Vagina (tissue), 2 donors: Measurements from ENCODE around the gene TYMS. TPM values are rescaled to one million over a fixed set of nuclear protein-coding genes. Genes with fewer than 3 reads are reported as not detected.
A peak's percentile ranks its signal among the peaks of the same experiment; 100 is the strongest.

ENCODE experiments used
- DNase-seq, 2 donors: peaks; one replicate each; pipeline ENCODE4 v3.0.0-alpha.2; 2017; ENCODE audit errors: extremely low spot score in 2 of 2
- H3K27ac ChIP-seq: fragments of 200-600 bp; sonication (generic); one replicate; pipeline ENCODE4 v1.5.1; 2019
- H3K27me3 ChIP-seq: fragments of 200-600 bp; sonication (generic); one replicate; pipeline ENCODE4 v1.5.1; 2019
- H3K36me3 ChIP-seq, 2 donors: fragments of 200-600 bp; sonication (generic); one replicate each; pipeline ENCODE4 v1.5.1; 2017 to 2019
- H3K4me1 ChIP-seq: fragments of 200-600 bp; sonication (generic); one replicate; pipeline ENCODE4 v1.5.1; 2019
- H3K4me3 ChIP-seq, 2 donors: fragments of 200-600 bp; sonication (generic); 1 replicate in 1 of 2; 2 replicates in 1 of 2; pipeline ENCODE4 v1.5.1; 2016 to 2019
- H3K9me3 ChIP-seq: fragments of 200-600 bp; sonication (generic); one replicate; pipeline ENCODE4 v1.5.1; 2019
- POLR2A ChIP-seq, 2 donors: fragments of 450-650 bp; IDR thresholded peaks; one replicate each; pipeline ENCODE4 v1.6.1; 2017; ENCODE audit warnings: antibody characterized with exemption in 2 of 2, mild to moderate bottlenecking in 2 of 2, moderate library complexity in 2 of 2
- POLR2AphosphoS5 ChIP-seq, 2 donors: sonication (generic); formaldehyde crosslinking; IDR thresholded peaks; one replicate each; pipeline ENCODE4 v1.9.0; 2017; ENCODE audit warnings: antibody characterized with exemption in 2 of 2, mild to moderate bottlenecking in 2 of 2, low read depth in 1 of 2; ENCODE audit not compliant: insufficient read depth in 1 of 2
- intact Hi-C: fragments of 100-400 bp; cut with DNase I; formaldehyde crosslinking; loops from one replicate; pipeline ENCODE4 v1.15.1; 2023
- total RNA-seq: library from RNA; depleted of rRNA; stranded (reverse); fragments of >200 nt; gene quantifications from one replicate; pipeline ENCODE4 v1.2.3, GENCODE V29; 2016
- TF ChIP-seq, protein P1 (sequence below), 3 experiments: fragments of 450-650 bp in 2 of 3; fragments of 200-600 bp in 1 of 3; sonication (generic) in 1 of 3; IDR thresholded peaks; one replicate each; pipeline ENCODE4 v1.5.1; 2017 to 2019; ENCODE audit warnings: antibody characterized with exemption in 3 of 3, mild to moderate bottlenecking in 2 of 3, moderate library complexity in 2 of 3

Gene TYMS
- 11.3 TPM for total RNA-seq

GRCh38 chr18:657311-658000 is at the start of gene TYMS:
Gene TYMS, plus strand, starts transcription at chr18:657653. Its CDS starts 90 bp downstream, at chr18:657743.
- intact Hi-C loops: no loop called here
- H3K27ac ChIP-seq: peak within 1 kb of the TSS; percentile 4

DNA sequence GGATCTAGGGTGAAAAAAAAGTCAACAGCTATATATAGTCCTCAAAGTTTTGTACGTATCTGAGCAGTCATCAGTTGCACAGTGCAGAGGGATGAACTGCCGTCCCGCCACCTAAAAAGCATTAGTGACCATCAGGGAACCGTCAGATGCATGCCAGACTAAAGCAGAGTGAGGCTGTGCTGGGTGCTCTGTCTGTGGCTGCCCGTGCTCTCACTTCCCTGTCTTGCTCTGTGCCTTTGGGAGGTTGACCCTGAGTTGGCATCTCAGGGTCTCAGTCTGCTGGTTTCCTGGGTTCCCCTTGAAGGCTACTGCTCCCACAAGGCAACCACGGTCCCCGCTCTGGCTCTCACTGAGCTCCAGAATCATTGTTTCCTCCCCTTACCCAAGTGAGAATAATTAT is 49.5 kb upstream of the TYMS start:
- intact Hi-C loops: no loop called here
- Histone ChIP-seq H3K27me3 (no peaks in the 10 kb centered on the region), H3K27ac (no peak overlapping the region), H3K4me1 (no peaks in the 10 kb centered on the region), H3K36me3 (no peaks in the 10 kb centered on the region), H3K9me3 (no peaks in the 10 kb centered on the region), H3K4me3 (no peak overlapping the region)
- TF ChIP-seq POLR2A (IDR thresholded peaks at IDR 0.05) (no peak), POLR2AphosphoS5 (IDR thresholded peaks at IDR 0.05; ENCODE audit: insufficient read depth in 1 of 2, low read depth in 1 of 2) (no peak)
- TF ChIP-seq, protein P1, sequence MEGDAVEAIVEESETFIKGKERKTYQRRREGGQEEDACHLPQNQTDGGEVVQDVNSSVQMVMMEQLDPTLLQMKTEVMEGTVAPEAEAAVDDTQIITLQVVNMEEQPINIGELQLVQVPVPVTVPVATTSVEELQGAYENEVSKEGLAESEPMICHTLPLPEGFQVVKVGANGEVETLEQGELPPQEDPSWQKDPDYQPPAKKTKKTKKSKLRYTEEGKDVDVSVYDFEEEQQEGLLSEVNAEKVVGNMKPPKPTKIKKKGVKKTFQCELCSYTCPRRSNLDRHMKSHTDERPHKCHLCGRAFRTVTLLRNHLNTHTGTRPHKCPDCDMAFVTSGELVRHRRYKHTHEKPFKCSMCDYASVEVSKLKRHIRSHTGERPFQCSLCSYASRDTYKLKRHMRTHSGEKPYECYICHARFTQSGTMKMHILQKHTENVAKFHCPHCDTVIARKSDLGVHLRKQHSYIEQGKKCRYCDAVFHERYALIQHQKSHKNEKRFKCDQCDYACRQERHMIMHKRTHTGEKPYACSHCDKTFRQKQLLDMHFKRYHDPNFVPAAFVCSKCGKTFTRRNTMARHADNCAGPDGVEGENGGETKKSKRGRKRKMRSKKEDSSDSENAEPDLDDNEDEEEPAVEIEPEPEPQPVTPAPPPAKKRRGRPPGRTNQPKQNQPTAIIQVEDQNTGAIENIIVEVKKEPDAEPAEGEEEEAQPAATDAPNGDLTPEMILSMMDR (IDR thresholded peaks at IDR 0.05): no peak
- DNase-seq: no peak

More at GRCh38 chr18:657311-658000, at the start of gene TYMS:
- Histone ChIP-seq H3K4me1 (peaks cover 5% of the 10 kb centered on the region), H3K36me3 (no peaks in the 10 kb centered on the region), H3K27me3 (no peaks in the 10 kb centered on the region), H3K4me3 (peak within 1 kb of the TSS; percentile 71 to 90), H3K9me3 (no peaks in the 10 kb centered on the region)
- no peak for DNase-seq
- TF ChIP-seq POLR2A (IDR thresholded peaks at IDR 0.05) (no peak), POLR2AphosphoS5 (IDR thresholded peaks at IDR 0.05; ENCODE audit: insufficient read depth in 1 of 2, low read depth in 1 of 2) (no peak)
- TF ChIP-seq, protein P1 (IDR thresholded peaks at IDR 0.05): no peak

DNA sequence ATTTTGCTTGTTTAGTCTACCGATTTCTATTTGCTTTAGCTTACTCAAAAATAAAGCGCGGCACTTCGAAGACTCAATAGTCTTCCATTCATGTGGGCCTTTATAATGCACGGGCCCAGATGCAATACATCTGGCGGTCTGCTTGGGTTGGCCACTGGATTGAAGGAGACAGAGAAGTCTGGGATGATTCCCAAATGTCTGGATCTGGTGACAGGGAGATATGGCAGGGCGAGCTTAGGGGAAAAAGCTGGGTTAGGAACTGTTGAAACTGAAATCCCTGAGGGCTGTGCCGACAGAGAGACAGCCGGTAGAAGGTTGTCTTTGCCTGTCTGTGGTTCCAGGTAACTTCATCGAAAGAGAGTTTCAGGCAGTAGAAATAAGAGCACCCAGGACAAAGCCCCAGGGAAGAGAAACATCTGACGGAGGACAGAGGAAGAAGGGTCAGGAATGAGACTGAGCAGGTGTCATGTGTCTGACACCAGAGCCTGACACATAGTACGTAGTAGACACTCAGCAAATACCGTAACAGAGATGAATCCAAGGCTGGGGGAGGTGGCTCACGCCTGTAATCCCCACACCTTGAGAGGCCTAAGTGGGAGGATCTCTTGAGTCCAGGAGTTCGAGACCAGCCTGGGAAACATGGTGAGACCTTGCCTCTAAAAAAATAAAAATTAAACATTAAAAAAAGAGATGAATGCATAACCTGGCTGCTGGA is 47.1 kb upstream of the TYMS start:
- H3K4me3 ChIP-seq: no peak overlapping the region
- DNase-seq: no peak
- H3K4me1 ChIP-seq: no peaks in the 10 kb centered on the region
- H3K27me3 ChIP-seq: no peaks in the 10 kb centered on the region
- no peak overlapping the region for H3K27ac ChIP-seq
- no peaks in the 10 kb centered on the region for H3K9me3 ChIP-seq
- TF ChIP-seq, protein P1 (IDR thresholded peaks at IDR 0.05): no peak
- no peak for TF ChIP-seq POLR2AphosphoS5 (IDR thresholded peaks at IDR 0.05; ENCODE audit: insufficient read depth in 1 of 2, low read depth in 1 of 2)
- no peak for TF ChIP-seq POLR2A (IDR thresholded peaks at IDR 0.05)
- no peaks in the 10 kb centered on the region for H3K36me3 ChIP-seq
- intact Hi-C loops: loop anchor here (10.0 kb wide), 1 partner anchor 326 kb away; no protein-coding TSS in a partner anchor

- intact Hi-C loops: loop anchor here (10.0 kb wide), 1 partner anchor 327 kb away; no protein-coding TSS in a partner anchor
- no peak for TF ChIP-seq POLR2AphosphoS5 (IDR thresholded peaks at IDR 0.05; ENCODE audit: insufficient read depth in 1 of 2, low read depth in 1 of 2)
- TF ChIP-seq, protein P1 (IDR thresholded peaks at IDR 0.05): no peak
- TF ChIP-seq POLR2A (IDR thresholded peaks at IDR 0.05): no peak
- no peaks in the 10 kb centered on the region for H3K27me3 ChIP-seq
- H3K4me3 ChIP-seq: no peak overlapping the region
- no peak overlapping the region for H3K27ac ChIP-seq
- H3K9me3 ChIP-seq: no peaks in the 10 kb centered on the region
- no peaks in the 10 kb centered on the region for H3K36me3 ChIP-seq
- no peak for DNase-seq
- H3K4me1 ChIP-seq: no peaks in the 10 kb centered on the region
Measured at GRCh38 chr18:612156-612555, 45.3 kb upstream of the TYMS start.
